ENCODE results near the gene CD74.

DNA sequence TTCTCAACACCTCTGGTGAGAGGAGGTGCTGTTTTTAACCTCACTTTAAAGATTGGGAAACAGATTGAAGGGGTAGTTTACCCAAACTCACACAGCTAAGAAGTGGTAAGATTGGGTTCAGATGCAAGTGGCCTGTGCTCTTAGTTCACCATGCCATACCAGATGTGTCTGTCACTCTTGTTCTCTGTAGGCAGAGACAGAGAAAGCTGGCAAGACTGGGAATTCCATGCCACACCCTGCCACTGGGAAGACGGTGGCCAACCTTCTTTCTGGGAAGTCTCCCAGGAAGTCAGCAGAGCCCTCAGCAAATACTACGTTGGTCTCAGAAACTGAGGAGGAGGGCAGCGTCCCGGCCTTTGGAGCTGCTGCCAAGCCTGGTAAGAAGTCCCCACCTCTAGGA lies 44.2 kb downstream of the CD74 start:
- TF ChIP-seq, protein P1, sequence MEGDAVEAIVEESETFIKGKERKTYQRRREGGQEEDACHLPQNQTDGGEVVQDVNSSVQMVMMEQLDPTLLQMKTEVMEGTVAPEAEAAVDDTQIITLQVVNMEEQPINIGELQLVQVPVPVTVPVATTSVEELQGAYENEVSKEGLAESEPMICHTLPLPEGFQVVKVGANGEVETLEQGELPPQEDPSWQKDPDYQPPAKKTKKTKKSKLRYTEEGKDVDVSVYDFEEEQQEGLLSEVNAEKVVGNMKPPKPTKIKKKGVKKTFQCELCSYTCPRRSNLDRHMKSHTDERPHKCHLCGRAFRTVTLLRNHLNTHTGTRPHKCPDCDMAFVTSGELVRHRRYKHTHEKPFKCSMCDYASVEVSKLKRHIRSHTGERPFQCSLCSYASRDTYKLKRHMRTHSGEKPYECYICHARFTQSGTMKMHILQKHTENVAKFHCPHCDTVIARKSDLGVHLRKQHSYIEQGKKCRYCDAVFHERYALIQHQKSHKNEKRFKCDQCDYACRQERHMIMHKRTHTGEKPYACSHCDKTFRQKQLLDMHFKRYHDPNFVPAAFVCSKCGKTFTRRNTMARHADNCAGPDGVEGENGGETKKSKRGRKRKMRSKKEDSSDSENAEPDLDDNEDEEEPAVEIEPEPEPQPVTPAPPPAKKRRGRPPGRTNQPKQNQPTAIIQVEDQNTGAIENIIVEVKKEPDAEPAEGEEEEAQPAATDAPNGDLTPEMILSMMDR (IDR thresholded peaks at IDR 0.05): no peak
- TF ChIP-seq POLR2A (IDR thresholded peaks at IDR 0.05): no peak

Measured in esophagus squamous epithelium (tissue), 4 donors.